ENCODE data around the gene CLDND2. TPM values are rescaled to one million over a fixed set of nuclear protein-coding genes. Genes with fewer than 3 reads are reported as not detected.

CLDND2 gene
- total RNA-seq, 1 donor from 2014 or later: not detected

- H3K27me3 ChIP-seq (ENCODE audit: control insufficient read depth, insufficient read depth, low read length): no peaks in the 10 kb centered on the region
- FAIRE-seq: no peak
These were observed 51.4 kb downstream of the CLDND2 start for GRCh38 chr19:51317376-51317775.

More at GRCh38 chr19:51317376-51317775, 51.4 kb downstream of the CLDND2 start:
- no peak for DNase-seq (ENCODE audit: low read depth)
- no peak for TF ChIP-seq CTCF (IDR thresholded peaks at IDR 0.05; ENCODE audit: insufficient read depth, low read length, severe bottlenecking)
- no peak overlapping the region for H3K4me3 ChIP-seq (ENCODE audit: low read depth, low read length)
- H3K36me3 ChIP-seq (ENCODE audit: control insufficient read depth, insufficient read depth, low read length): no peaks in the 10 kb centered on the region

Other genes with a start within 250 kb of the CLDND2 start
- not detected in 2 replicates for gene SIGLEC9, start 244.1 kb downstream of the CLDND2 start, total RNA-seq
- gene SIGLEC7, start 226.7 kb downstream of the CLDND2 start, total RNA-seq: not detected in 2 replicates
- gene CD33, start 143.9 kb downstream of the CLDND2 start, total RNA-seq: not detected in 2 replicates
- gene SIGLECL1, start 117.9 kb downstream of the CLDND2 start, total RNA-seq: not detected in 2 replicates
- not detected in 2 replicates for gene IGLON5, start 57.4 kb downstream of the CLDND2 start, total RNA-seq
- gene VSIG10L, start 26.9 kb downstream of the CLDND2 start, total RNA-seq: 0.53 and 2.8 TPM in 2 replicates
- 70.6 and 79.8 TPM in 2 replicates for gene ETFB, start 2.6 kb downstream of the CLDND2 start, total RNA-seq
- gene NKG7, start 3.7 kb upstream of the CLDND2 start, total RNA-seq: not detected in 2 replicates
- not detected in 2 replicates for gene LIM2, start 19.0 kb upstream of the CLDND2 start, total RNA-seq
- not detected in 2 replicates for gene C19orf84, start 21.6 kb upstream of the CLDND2 start, total RNA-seq
- not detected in 2 replicates for gene SIGLEC10, start 48.6 kb upstream of the CLDND2 start, total RNA-seq
- gene SIGLEC8, start 89.5 kb upstream of the CLDND2 start, total RNA-seq: not detected in 2 replicates
- gene CEACAM18, start 109.5 kb upstream of the CLDND2 start, total RNA-seq: not detected in 2 replicates
- gene SIGLEC12, start 132.8 kb upstream of the CLDND2 start, total RNA-seq: not detected in 2 replicates
- gene SIGLEC6, start 162.7 kb upstream of the CLDND2 start, total RNA-seq: not detected in 2 replicates
- gene ZNF175, start 202.3 kb upstream of the CLDND2 start, total RNA-seq: 1.6 and 2.2 TPM in 2 replicates